Measurements from ENCODE around the gene FOXP1.

Gene FOXP1

DNA sequence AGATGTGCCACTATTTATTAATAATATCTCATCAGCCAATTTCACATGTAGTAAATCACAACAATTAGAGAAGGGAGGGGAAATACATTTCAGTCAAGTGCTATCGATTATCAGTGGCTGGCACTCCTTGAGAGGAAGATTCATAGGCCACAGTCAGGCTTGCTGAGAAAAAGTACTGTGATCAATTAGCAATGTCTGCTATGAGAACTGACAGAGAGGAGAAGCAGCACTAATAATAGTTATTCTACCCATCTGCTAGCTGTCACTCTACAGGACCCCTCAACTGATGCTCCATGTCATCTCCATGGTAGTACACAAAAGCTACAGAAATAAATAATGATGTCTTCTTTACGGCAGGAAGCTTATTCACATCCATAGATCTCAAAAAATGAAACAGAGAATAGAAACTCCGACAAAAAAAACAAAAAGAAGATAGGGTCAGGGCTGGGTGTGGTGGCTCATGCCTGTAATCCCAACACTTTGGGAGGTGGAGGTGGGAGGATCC is 351.3 kb downstream of the FOXP1 start:
- no peak for DNase-seq

DNA sequence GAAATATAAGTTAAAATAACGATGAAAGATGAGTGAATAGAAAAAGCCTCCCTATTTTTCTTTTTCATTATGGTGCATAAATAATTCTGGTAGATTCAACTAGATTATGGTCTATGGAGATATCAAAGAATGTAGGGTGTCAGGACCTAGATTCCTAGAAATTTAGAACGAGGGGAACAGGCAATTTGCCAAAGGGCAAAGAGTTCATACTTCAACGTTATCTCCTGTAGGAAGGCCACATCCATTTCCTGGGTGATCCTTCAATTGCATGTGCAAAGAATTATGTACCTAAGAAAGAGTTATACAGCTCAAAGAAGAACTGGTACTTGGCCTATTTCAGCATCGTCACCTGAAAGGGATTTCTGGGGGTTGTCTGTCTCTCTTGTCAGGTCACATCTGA is 351.8 kb downstream of the FOXP1 start:
- no peak for DNase-seq

DNA sequence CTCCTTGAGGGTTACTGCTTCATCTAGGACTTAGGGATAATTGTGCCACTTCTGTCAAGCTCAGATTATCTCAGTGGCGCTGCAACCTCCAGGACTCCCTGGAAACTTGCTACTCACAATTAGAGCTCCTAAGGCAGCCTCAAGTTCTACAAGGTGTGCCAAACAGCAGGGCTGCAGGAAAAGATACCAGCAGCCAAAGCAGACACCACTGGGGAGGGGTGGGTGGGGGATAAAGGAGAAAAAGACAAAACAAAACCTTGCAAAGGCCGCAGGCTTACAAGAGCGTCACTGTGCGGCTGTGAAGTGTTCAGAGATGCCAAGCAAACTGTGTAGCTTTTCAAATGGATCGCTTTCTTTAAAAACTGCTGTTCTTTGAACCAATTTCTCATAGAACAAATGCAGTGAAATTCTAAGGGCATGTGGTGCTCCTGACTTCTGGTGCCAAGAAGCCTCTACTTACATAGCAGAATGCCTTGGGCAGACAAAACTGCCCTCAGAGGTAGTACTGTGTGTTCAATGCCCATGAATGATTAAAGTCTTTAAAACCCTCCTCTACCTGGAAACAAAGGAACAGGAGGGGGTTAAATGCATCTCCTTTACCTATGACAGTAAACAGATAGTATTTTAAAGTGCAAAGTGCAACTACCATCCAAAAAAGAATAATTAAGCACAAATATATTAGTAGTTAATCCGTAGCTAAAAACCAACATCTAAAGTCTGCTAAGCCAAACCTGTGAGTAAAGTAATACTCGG is 353.4 kb downstream of the FOXP1 start:
- DNase-seq: no peak

DNA sequence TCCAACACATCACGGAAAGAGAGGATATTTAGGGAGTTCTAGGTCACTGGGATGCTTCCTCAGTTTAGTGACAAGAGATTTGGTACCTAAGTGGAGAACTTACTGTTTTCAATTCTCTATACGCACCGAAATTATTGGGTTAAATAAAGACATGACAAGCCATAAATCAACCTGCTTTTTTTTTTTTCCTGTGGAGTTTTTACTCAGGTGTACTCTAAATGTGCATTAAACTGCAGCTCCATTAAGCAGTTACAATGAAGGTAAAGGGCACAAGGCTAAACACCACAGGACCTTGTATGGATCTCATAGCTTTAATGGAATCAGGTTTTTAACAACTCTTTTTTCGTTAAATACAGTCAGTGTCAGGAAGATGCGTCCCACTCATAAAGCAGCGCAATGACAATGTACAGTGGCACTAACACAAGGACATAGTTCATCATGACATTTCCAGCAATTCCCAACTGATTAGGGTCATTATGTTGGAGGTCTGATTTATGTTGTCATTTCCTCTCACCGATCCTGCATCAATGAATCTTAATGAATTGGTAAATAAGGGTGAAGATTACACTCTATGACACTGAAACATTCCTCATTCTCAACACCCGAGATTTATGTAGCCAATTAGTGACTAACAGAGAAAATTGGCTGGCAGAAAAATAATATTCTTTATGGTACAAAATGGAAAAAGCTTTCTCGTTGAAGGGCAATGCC is 355.2 kb downstream of the FOXP1 start:
- no peak for DNase-seq

DNA sequence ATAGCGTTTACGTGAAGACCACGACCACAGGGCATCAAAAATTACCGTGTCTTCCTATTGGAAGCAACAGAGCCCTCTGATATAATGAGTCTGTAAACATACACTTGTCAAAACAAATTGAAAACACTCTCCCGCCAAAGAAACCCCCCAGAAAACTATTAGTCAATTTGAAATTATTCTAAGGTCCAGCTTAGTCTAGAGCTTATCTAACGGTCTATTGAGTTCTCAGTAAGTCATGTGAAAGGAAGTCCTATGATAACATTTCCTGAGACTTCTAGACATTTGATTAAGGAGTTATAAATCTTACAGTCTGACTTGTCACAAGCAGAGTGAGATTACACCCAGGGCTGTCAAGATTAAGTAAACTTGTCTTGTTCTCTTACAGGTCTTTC is 356.3 kb downstream of the FOXP1 start:
- DNase-seq: no peak

DNA sequence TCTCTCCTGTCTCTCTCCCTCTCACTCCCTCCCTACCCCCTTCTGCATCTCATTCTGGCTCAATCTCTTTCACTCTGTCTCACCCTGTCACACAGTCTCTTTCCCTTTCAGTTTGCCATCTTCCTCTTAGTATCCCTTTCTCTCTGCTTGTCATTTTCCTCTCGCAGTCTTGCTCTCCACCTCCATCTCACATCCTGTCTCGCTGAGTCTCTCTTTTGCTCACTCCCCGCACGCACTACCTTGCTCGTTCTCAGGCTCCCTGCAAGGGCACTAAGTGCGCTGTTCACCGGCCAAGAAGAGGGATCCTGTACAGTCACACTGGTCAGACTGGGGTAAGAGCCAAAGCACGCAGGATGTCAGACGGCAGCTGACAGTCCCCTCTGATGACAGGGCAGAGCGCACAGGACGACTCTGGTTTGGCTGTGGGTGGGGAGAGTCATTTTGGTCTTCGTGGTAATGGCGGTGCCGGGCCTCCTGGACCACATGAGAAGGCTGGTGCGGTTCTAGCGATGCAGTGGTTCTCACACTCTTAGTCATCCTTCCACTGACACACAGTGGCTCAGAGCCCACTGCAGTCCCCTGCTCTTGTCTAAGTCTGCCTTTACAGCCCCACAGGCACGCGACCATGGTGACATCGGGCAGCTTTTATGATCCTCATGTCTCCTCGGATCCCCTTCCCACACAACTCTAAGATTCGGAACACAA is 356.8 kb downstream of the FOXP1 start:
- peak; percentile 37 for DNase-seq

DNA sequence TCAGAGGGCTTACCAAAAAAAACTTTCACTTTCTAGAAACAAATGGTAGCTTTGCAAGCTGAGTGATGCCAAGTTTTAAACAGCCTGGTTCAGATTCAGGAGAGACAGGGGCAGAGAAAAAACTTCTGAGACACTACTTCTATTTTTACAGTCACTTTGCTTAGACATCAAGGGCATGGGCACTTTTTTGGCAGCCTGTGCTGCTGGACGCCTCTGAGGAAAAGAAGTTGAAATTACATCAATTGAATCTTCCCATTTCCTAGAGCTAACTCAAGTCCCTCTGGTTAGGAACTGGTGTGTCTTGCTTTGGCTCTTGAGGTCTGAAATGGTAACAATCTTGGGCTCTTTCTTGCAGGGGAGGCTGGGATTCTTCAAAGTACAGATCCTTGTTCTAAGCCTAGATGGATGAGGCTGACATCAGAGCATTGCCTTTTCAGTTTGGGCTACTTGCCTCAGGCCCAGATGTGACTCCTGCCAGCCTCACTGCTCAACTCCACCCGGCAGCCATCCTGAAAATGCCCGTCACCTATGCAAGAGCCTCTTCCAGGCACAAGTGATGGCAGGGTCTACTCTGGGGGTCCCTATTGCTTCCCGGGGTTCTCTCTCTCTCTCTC is 357.5 kb downstream of the FOXP1 start:
- no peak for DNase-seq

DNA sequence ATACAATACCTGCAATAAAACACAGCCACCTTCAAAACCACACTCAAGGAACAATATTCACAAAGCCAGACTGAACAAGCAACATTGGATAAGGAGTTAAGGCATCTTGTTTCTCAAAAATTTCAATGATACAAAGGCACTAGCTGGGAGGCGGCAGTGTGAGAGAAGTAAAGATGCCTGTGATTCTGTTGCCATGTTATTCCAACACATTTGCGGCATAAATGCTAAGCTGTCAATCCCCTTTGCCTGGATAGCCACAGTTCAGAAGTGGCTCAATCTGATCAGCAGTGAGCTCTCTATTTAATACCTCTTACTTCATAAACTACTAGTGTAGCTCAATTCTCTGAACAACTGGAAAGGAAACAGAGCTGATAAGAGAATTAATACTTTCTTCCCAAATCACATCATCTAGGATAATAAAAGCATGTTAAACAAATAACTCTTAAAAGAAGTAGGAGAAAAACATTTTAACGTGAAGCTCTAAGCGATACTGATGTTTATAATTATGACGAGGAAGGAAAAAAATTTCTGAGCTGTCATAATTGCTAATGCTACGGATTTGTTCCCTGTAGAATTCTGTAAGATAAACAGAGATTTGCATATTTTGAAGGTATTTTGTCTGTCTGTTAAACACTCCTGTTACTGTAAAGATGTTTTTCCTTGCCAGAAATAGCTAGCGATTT is 358.4 kb downstream of the FOXP1 start:
- DNase-seq: no peak

DNA sequence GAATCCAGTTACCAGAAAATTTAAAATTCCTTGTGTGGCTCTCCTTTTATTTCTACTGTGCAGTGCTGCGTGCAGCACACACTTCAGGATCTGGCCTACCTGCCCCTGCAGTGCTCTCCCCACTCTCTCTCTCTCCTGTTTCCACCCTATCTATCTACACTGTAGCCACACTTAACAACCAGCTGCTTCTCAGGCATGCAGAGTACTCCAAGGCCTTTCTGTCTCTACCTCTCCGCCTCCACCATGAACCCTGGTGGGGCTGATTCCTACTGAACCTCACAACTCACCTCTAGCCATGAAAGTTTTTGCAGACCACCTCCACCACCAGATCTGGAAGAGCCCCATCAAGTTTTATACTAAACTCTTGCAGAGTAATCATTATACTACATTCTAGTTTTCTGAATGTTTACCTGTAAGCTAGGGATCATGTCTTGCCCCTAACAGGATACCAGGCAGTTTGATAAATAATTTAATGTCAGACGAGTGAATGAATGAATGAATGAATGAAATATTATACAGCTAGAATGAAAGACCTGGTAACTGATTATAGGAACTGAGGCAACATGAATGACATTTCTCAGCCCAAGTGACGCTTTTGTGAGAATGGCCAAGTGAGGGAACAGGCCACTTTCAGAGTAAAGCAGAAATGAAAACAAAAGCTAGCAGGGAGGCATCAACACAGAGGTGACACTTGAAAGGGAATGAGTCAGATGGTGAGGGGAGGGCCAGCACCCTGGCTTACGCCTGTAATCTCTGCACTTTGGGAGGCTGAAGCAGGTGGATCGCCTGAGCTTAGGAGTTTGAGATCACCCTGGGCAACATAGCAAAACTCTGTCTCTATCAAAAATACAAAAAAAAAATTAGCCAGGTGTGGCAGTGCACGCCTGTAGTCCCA is 363.5 kb downstream of the FOXP1 start:
- DNase-seq: no peak

DNA sequence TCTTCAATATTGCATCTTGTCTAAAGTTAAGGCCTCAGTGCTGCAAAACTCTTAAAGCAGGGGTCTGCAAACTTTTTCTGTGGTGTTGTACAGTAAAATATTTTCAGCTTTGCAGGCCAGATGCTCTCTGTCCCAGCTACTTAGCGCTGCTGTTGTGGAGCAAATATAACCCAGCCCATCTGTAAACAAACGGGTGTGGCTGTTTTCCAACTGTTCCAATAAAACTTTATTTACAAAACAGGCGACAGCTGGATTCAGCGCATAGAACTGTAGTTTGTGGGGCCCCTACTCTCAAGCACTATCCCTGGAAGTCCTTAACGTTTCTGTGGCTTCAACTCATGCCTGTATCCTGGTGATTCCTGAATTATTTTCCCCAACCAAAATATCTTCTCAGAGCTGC is 365.0 kb downstream of the FOXP1 start:
- DNase-seq: no peak

DNA sequence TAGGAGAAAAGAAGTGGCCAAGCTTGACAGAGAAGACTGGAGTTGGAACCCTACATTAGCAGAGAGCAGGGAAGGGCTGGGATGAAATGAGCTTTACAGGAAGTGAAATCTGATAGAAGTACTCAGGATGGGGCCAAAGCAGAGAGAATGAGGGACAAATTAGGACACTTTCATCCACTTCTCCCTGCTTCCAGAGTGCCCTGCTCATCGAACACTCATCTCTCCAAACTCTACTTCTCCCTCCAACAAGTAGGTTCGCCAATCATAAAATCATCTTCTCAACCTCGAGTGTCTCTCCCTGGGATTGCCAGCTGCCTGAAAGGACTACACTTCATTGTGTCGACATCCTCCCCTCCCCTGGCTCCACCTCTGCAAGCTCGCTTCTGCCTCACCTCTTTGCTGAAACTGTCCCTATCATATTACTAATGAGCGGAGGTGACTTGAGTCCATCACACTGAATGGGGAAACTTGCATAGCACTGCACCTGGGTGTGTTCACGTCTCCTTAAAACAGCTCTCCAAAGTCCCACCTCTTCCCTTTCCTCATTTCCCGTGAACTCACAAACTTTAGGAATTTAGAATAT is 365.8 kb downstream of the FOXP1 start:
- DNase-seq: no peak

DNA sequence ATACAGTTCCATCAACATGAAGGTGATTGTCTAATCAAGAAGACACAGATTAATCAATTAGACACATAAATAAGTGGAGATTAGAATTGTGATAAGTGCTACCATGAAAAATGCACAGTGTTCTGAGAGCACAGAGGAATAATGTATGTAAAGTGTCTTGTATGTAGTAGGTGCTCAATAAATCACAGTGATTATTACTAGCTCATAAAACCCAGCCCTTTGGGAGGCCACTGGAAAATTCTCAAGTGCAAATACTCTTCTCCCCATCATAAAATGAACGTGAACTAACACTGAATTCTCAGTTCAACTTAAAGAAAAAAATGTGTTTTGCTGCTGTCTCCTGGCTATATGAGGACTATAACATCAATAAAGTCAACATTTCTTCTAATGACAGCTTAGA is 368.2 kb downstream of the FOXP1 start:
- DNase-seq: no peak

DNA sequence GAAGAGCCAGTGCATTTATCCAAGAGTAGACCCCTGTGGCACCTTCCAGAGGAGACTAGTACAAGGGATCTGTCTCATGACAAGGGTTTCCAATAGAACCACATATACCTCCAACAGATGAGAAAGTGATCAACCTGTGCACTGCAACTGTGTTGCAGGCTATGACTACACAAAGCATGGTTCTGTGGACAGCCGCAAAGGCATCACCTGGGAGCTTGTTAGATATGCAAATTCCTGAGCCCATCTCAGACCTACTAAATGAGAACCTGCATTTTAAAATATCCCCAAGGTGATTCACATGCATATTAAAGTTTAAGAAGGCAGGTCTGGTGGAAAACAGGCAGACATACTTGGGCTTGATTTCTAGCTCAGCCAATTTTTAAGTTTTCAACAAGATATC is 368.7 kb downstream of the FOXP1 start:
- DNase-seq: no peak

DNA sequence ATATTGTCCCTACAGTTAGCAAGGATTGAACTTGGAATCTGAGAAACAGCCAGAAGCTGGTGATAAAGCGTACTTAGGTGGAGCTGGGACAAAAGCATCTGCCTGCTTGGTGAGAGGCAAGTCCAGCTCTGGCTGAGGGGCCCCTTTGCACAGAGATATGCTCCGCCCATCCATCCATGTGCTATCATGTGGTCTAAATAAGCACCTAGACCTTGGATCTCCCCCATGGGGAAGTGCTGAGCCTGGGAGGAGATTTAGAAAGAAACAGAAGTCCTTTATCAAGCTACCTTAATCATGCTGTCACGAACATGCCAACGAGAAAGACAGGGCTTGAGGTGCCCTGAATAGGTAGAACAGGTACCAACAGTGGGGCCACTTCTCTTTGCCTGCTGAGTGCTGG is 369.5 kb downstream of the FOXP1 start:
- no peak for DNase-seq

DNA sequence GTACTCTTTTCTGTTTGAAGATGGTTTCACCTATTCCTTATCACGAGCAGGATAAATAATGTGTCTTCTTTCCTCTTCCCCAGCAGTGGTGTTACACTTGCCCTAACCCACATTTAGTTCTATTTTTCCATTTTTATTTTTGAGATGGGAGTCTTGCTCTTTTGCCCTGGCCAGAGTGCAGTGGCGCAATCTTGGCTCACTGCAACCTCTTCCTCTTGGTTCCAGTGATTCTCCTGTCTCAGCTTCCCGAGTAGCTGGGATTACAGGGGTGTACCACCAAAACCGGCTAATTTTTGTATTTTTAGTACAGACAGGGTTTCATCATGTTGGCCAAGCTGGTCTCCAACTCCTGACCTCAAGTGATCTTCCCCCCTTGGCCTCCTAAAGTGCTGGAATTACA is 372.4 kb downstream of the FOXP1 start:
- DNase-seq: no peak

DNA sequence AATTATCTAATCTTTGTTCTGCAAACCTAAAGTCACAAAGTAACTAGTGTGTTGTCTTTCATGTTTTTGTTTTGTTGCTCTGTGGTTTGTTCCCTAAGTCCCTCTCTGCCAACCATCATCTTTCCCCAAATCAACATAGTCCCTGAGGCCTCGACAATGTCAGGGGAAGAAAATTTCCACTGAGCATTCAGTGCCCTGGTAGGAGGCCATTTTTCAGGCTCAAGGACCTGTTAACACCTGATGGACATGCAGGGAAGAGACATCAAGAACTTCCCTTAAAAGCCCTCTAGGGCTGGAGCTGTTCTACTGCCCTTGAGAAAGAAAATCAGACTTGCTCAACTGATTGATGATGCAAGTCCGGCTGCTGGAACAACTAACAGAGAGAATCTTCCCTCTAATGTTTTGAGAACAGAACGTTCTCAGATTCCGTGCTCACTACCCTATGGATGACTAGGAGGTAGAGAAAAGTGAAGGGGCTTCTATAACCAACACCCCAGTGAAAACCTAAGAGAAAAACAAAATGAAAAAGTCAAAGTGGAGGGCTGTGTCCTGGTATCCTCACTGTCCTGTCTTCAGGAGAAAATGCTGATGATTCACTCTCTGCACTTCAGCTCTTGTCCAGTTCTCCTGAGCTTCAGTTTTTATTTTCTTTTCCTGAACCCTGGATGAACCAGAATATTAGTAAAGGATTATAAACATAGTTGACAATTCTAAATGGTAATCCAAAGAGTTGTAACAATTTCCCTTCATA is 373.1 kb downstream of the FOXP1 start:
- peak; percentile 49 for DNase-seq

DNA sequence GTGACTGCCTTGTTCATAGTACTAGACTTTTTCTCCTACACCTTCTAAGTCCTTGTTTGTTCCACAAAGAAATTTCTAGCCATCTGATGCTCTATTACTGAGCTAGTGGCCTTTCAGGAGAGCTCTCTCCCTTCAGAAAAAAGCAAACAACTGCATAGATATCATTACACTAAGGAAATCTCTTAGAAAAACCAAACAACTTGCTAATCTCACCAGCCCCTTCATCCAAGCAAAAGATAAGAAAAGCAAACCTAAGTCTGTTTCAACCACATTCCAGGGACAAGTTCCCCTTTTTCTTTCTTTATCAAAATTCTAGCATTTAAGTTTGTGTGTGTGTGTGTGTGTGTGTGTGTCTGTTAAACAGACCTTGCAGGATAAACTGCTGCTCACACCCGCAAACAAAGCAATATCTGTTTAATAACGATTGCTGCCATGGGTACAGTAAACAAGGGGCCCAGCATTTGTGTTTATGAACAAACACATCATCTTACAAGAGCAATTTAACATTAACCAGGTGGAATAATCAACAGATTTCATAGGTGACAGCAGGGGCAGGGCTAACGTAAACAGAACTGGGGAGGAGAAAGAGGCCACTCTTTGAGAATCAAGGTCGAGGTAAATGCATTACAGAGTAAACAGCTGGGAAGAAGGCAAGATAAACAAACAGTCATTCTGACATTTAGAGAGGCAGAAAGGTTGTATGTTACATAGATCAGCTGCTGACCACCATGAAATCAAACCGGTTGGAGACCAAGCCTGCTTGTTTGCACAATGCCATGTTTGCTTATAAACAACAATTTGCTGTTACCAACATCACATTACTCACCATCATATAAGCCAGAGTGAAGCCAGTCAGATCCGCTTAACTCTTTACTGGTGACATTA is 375.1 kb downstream of the FOXP1 start:
- DNase-seq: no peak

DNA sequence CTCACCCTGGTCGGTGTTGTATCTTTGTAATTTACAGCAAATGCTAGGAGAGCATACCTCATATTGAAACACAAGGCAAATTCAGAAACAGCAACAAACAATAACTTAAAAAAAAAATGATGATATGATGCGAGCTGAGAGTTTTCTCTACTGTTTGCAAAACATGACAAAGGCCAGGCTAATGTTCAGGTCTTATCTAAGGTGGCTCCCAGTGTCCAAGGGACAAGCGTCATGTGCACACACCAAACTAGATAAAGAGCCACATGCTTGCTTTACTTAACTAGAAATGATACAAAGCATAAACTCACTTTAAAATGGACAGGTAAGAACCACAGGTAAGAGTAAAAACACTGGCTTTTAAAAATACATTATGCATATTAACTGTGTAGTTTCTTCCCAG is 375.9 kb downstream of the FOXP1 start:
- no peak for DNase-seq
